LNCaP clone FGC (cell line): ENCODE data around the gene ITIH6.
"Not testable (repeated sequence)": the region's sequence is repeated elsewhere in the genome, so short reads cannot be mapped to it uniquely, and the experiment has no call there.

Source experiments
- DNase-seq: peaks from one replicate; pipeline ENCODE4 v3.0.0-alpha.2; 2011; ENCODE audit warnings: low read depth
- H3K4me3 ChIP-seq: 2 replicates; pipeline ENCODE4 v1.5.1; 2011; ENCODE audit warnings: mild to moderate bottlenecking, low read depth, low read length, control low read depth
- TF ChIP-seq, protein P1 (sequence below): IDR thresholded peaks from 2 replicates; pipeline ENCODE4 v1.5.1; 2012; ENCODE audit warnings: mild to moderate bottlenecking; ENCODE audit not compliant: control insufficient read depth, insufficient read depth; ENCODE audit errors: extremely low read depth

The ITIH6 gene

GRCh38 chrX:54747733-54748393 is 50.2 kb downstream of the ITIH6 start:
- no peak overlapping the region for H3K4me3 ChIP-seq
- TF ChIP-seq, protein P1, sequence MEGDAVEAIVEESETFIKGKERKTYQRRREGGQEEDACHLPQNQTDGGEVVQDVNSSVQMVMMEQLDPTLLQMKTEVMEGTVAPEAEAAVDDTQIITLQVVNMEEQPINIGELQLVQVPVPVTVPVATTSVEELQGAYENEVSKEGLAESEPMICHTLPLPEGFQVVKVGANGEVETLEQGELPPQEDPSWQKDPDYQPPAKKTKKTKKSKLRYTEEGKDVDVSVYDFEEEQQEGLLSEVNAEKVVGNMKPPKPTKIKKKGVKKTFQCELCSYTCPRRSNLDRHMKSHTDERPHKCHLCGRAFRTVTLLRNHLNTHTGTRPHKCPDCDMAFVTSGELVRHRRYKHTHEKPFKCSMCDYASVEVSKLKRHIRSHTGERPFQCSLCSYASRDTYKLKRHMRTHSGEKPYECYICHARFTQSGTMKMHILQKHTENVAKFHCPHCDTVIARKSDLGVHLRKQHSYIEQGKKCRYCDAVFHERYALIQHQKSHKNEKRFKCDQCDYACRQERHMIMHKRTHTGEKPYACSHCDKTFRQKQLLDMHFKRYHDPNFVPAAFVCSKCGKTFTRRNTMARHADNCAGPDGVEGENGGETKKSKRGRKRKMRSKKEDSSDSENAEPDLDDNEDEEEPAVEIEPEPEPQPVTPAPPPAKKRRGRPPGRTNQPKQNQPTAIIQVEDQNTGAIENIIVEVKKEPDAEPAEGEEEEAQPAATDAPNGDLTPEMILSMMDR, result no peak
- DNase-seq, result peak; percentile 1

- TF ChIP-seq, protein P1, result no peak
- no peak overlapping the region for H3K4me3 ChIP-seq
- no peak for DNase-seq
Observed at GRCh38 chrX:54746928-54747327, 51.1 kb downstream of the ITIH6 start.

GRCh38 chrX:54745676-54746075 is 52.4 kb downstream of the ITIH6 start:
- no peak overlapping the region for H3K4me3 ChIP-seq
- TF ChIP-seq, protein P1, result 0 out of 2 replicates have a peak, but pooled peaks have one; percentile 15
- peak; percentile 80 for DNase-seq

- H3K4me3 ChIP-seq, result not testable (repeated sequence)
Observed at GRCh38 chrX:54738567-54738966, 59.5 kb downstream of the ITIH6 start.

GRCh38 chrX:54736298-54736942 is 61.6 kb downstream of the ITIH6 start:
- not testable (repeated sequence) for DNase-seq, H3K4me3 ChIP-seq

More at GRCh38 chrX:54738567-54738966, 59.5 kb downstream of the ITIH6 start:
- DNase-seq, result not testable (repeated sequence)

- DNase-seq, result no peak
- TF ChIP-seq, protein P1, result no peak
- no peak overlapping the region for H3K4me3 ChIP-seq
Observed at GRCh38 chrX:54721424-54721823, 76.6 kb downstream of the ITIH6 start.

DNA sequence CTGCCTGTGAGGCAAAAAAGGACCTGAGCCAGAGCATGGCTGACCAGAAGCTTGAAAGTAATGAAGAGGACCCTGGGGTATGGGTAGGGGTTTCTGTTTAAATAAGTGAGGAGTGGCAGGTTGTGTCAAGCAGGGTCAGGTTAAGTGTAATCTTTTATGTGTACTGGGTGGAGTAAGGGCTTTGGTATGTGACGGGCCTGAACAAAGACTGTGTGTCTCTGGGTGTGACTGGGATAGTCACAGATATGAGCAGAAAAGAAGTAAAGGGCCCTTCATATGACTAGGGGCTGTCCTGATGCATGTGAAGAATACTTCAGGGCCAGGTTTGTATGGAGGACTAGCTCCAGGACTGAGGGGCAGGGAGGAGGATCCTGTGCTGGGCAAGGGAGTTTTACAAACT is 82.4 kb downstream of the ITIH6 start:
- no peak for DNase-seq
- no peak overlapping the region for H3K4me3 ChIP-seq
- TF ChIP-seq, protein P1, result no peak

DNA sequence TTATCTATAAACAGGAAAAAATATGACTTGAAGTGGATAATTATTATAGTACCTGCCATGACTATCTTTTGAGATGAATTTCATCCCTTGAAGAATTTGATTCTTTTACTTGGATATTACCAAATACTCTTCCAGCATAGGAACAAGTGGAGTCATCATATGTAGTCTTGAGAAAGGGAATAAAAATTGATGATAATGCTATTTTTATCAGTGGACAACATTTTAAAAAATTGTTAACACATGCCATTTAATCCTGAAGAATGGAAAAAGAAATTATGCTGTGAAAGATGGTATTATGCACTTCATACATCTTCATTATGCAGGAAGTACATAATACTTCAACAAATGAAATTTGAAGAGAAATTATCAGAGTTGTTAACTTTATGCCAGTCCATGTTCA is 83.6 kb downstream of the ITIH6 start:
- H3K4me3 ChIP-seq, result no peak overlapping the region
- DNase-seq, result no peak
- TF ChIP-seq, protein P1, result no peak
